Heart left ventricle (tissue), 16 donors: ENCODE measurements around the gene MEGF10. TPM values are rescaled to one million over a fixed set of nuclear protein-coding genes. Genes with fewer than 3 reads are reported as not detected.
"Not testable (repeated sequence)": the region's sequence is repeated elsewhere in the genome, so short reads cannot be mapped to it uniquely, and the experiment has no call there.

ENCODE experiments used
- ATAC-seq, 4 donors: fragments of 200-7000 bp; cut with Tn5 transposase; one replicate each; pipeline ENCODE4 v1.9.1; 2020 to 2022; ENCODE audit warnings: moderate library complexity in 4 of 4, mild to moderate bottlenecking in 3 of 4, moderate number of reproducible peaks in 1 of 4
- DNase-seq, 5 donors: peaks; one replicate each; pipeline ENCODE4 v3.0.0-alpha.2; 2020
- H3K27ac ChIP-seq, 12 donors: fragments of 200-600 bp; sonication (generic) in 4 of 12; one replicate each; pipeline versions ENCODE4 v1.5.0 to v1.8.0; 2016 to 2022; ENCODE audit warnings: mild to moderate bottlenecking in 2 of 12
- H3K27me3 ChIP-seq, 9 donors: fragments of 200-600 bp; sonication (generic) in 2 of 9; one replicate each; pipeline versions ENCODE4 v1.5.1 to v1.8.0; 2016 to 2022; ENCODE audit warnings: mild to moderate bottlenecking in 3 of 9
- H3K36me3 ChIP-seq, 9 donors: fragments of 200-600 bp; sonication (generic) in 2 of 9; one replicate each; pipeline versions ENCODE4 v1.5.0 to v1.8.0; 2018 to 2022; ENCODE audit warnings: mild to moderate bottlenecking in 2 of 9
- H3K4me1 ChIP-seq, 12 donors: fragments of 200-600 bp; sonication (generic) in 4 of 12; one replicate each; pipeline versions ENCODE4 v1.5.0 to v1.8.0; 2016 to 2022; ENCODE audit warnings: mild to moderate bottlenecking in 3 of 12
- H3K4me3 ChIP-seq, 12 donors: fragments of 200-600 bp; sonication (generic) in 4 of 12; one replicate each; pipeline versions ENCODE4 v1.5.0 to v1.8.0; 2017 to 2022; ENCODE audit warnings: mild to moderate bottlenecking in 9 of 12, moderate library complexity in 4 of 12
- H3K9me3 ChIP-seq, 12 donors: fragments of 200-600 bp; sonication (generic) in 4 of 12; one replicate each; pipeline versions ENCODE4 v1.5.0 to v1.8.0; 2016 to 2022; ENCODE audit warnings: mild to moderate bottlenecking in 1 of 12
- POLR2A ChIP-seq, 2 donors: fragments of 450-650 bp; IDR thresholded peaks; one replicate each; pipeline ENCODE4 v1.6.1; 2017; ENCODE audit warnings: antibody characterized with exemption in 2 of 2, mild to moderate bottlenecking in 2 of 2, moderate library complexity in 2 of 2
- WGBS, 4 donors: extraction: QIAGEN DNeasy Blood & Tissue Kit in 2 of 4; methylation state at CpG; one replicate each; pipeline versions ENCODE4 v1.1.5 to v1.1.7; 2013 to 2018; 5-methylcytosine and 5-hydroxymethylcytosine counted together
- intact Hi-C, 10 donors: fragments of 100-400 bp; cut with DNase I; formaldehyde crosslinking; loops; one replicate each; pipeline versions ENCODE4 v1.11.1 to v1.14.2; 2022
- polyA plus RNA-seq, 2 donors: library from polyadenylated mRNA; stranded (reverse); fragments of 200-250 nt; gene quantifications; one replicate each; pipeline ENCODE4 v1.2.3, GENCODE V29; 2013
- total RNA-seq, 9 donors: library from RNA; depleted of rRNA in 2 of 9; stranded (reverse); fragments of >200 nt in 2 of 9; fragmentation: NEBNext Ultra II Directional in 3 of 9; extraction: Animal tissue kit (Norgen Biotek cat#: 25700) in 3 of 9; gene quantifications; one replicate each; pipeline versions ENCODE4 v1.1.0 to v1.2.4, GENCODE V29; 2016 to 2023
- TF ChIP-seq, protein P1 (sequence below), 12 donors: fragments of 200-600 bp; sonication (generic) in 4 of 12; IDR thresholded peaks; one replicate each; pipeline versions ENCODE4 v1.5.0 to v1.8.0; 2018 to 2022; ENCODE audit warnings: antibody characterized with exemption in 12 of 12, mild to moderate bottlenecking in 5 of 12
- donor health status: ischemic (EF 13 %, LVEDD 7.1; RV severe dilation, severe dysfunction).
- donor health status: healthy with polysubstance abuse.
- donor health status: DM: no; HTN: yes; CAD: no.
- donor health status: DM: no; HTN: no; CAD: no.
- donor health status: ischemic (EF 25% LVEDD 6.9; RV normal size, moderate dysfunction).
- donor health status: ischemic (EF 25% LVEDD 5.7; RV mildly dilated, moderate dysfunction).
- donor health status: healthy.
- donor health status: DM: yes; HTN: yes; CAD: no.
- donor health status: ischemic (EF 35%, LVEDD 5.7; RV mildly dilated, moderate dysfunction).
- donor health status: nonischemic (EF 11% LVEDD 7.7; RV severe dilation, severe dysfunction).
- donor health status: DM: yes; HTN: yes; CAD: no.
- donor health status: PGD.
- donor health status: ischemic (EF 29% LVEDD 5.4; RV normal size, mild dysfunction).
- donor health status: nonischemic (EF 23%, LVEDD 6.1; RV moderate dilation, normal function).

Gene MEGF10
- total and polyA plus RNA-seq, 11 donors, result 0.04 to 1.3 (median 0.32) TPM

DNA sequence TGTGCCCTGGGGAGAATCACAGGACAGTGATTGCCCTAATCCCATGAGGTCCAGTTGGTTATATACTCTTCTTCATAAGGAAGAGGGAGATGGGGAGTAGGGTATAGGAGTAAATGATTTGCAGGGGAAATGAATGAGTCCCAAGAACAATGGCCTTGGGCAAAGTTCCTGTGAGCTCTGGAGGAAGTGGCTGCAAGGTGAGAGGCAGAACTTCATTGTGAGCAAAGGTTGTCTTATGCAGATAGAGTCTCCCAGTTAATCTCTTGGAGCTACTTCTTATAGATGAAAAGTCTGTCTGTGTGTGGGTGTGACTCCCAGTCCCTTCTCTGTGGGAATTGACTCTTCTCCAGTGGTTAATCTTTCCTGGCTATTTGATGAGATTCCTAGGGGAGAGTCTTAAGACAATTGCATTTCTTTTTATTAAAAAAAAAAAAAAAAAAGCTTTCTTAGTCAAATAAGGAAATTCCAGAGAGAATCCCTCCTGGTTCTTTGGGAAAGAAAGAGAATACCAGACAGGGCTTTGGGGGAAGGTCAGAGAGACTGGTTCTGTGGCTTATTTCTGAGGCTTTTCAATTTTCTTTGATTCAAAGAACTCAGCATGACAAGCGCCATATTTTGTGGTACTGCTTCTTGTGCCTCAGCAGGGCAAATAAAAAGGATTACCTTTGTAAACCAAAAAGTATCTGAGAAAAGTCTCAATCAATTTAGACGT, 33.6 kb upstream of the MEGF10 start:
- intact Hi-C loops, result no loop called here
- H3K27me3 ChIP-seq, result no peaks in the 10 kb centered on the region
- H3K36me3 ChIP-seq, result no peaks in the 10 kb centered on the region
- no peaks in the 10 kb centered on the region for H3K4me1 ChIP-seq
- H3K4me3 ChIP-seq, result no peak overlapping the region
- WGBS, 4 donors, result 76 to 86% (median 83%) methylated on average over 2 of the region's 2 CpGs
- H3K9me3 ChIP-seq, result peaks cover 0 to 22% (median 11%) of the 10 kb centered on the region in 12 donors
- ATAC-seq (no peak), DNase-seq (no peak)
- TF ChIP-seq POLR2A (IDR thresholded peaks at IDR 0.05), result no peak
- TF ChIP-seq, protein P1, sequence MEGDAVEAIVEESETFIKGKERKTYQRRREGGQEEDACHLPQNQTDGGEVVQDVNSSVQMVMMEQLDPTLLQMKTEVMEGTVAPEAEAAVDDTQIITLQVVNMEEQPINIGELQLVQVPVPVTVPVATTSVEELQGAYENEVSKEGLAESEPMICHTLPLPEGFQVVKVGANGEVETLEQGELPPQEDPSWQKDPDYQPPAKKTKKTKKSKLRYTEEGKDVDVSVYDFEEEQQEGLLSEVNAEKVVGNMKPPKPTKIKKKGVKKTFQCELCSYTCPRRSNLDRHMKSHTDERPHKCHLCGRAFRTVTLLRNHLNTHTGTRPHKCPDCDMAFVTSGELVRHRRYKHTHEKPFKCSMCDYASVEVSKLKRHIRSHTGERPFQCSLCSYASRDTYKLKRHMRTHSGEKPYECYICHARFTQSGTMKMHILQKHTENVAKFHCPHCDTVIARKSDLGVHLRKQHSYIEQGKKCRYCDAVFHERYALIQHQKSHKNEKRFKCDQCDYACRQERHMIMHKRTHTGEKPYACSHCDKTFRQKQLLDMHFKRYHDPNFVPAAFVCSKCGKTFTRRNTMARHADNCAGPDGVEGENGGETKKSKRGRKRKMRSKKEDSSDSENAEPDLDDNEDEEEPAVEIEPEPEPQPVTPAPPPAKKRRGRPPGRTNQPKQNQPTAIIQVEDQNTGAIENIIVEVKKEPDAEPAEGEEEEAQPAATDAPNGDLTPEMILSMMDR (IDR thresholded peaks at IDR 0.05), result no peak
- H3K27ac ChIP-seq, result no peak overlapping the region

DNA sequence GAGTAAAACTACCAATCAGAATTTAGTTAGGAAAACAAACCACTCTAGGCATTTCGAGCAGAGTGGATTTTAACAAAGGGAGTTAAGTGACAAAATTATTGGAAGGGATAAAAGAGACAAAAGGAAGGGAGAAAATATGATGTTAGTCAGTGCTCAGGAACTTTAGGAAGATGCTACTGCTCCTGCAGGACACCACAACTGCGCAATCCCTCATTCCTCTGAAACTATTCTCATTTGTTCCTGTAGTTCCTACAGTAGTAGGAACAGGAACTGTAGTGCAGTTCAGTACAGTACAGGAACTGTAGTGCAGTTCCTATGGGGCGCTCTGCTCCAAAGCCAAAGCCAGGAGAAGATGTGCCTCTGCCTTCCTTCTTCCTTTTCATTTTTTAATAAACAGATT, 29.9 kb upstream of the MEGF10 start:
- DNase-seq, result no peak
- TF ChIP-seq POLR2A (IDR thresholded peaks at IDR 0.05), result no peak
- TF ChIP-seq, protein P1 (IDR thresholded peaks at IDR 0.05), result no peak
- ATAC-seq, result no peak
- no peak overlapping the region for H3K4me3 ChIP-seq
- no peaks in the 10 kb centered on the region for H3K27me3 ChIP-seq
- H3K9me3 ChIP-seq, result peaks cover 0 to 3% (median 0%) of the 10 kb centered on the region in 12 donors
- no peaks in the 10 kb centered on the region for H3K4me1 ChIP-seq
- 84 to 90% (median 87%) methylated on average over 3 of the region's 3 CpGs for WGBS, 4 donors
- intact Hi-C loops, result no loop called here
- H3K36me3 ChIP-seq, result no peaks in the 10 kb centered on the region
- H3K27ac ChIP-seq, result no peak overlapping the region

- H3K4me3 ChIP-seq, intact Hi-C loops, H3K27ac ChIP-seq, H3K27me3 ChIP-seq, DNase-seq, H3K4me1 ChIP-seq, H3K9me3 ChIP-seq, ATAC-seq, H3K36me3 ChIP-seq: not testable (repeated sequence)
- 100% methylated on average over 1 of the region's 1 CpG for WGBS, 4 donors
These were observed 25.1 kb upstream of the MEGF10 start for GRCh38 chr5:127265473-127265872.

GRCh38 chr5:127268342-127268741, 22.3 kb upstream of the MEGF10 start:
- H3K36me3 ChIP-seq, intact Hi-C loops, H3K4me1 ChIP-seq, ATAC-seq, H3K27me3 ChIP-seq, DNase-seq, H3K4me3 ChIP-seq, H3K27ac ChIP-seq: not testable (repeated sequence)
- peaks cover 0 to 16% (median 0%) of the 10 kb centered on the region in 12 donors for H3K9me3 ChIP-seq
- 51 to 57% (median 54%) methylated on average over 6 to 9 of the region's 9 CpGs for WGBS, 4 donors

DNA sequence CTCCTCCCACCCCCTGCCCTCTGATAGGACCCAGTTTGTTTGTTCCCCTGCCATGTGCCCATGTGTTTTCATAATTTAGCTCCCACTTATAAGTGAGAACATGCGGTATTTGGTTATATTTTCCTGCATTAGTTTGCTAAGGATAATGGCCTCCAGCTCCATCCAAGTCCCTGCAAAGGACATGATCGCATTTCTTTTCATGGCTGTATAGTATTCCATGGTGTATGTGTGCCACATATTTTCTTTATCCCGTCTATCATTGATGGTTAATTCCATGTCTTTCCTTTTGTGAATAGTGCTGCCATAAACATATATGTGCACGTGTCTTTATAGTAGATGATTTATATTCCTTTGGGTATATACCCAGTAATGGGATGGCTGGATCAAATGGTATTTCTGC, 19.9 kb upstream of the MEGF10 start:
- H3K27ac ChIP-seq, intact Hi-C loops, H3K4me3 ChIP-seq, ATAC-seq, H3K27me3 ChIP-seq, DNase-seq, H3K4me1 ChIP-seq, H3K36me3 ChIP-seq: not testable (repeated sequence)
- H3K9me3 ChIP-seq, result peaks cover 0 to 16% (median 0%) of the 10 kb centered on the region in 12 donors
- WGBS, 4 donors, result 90 to 92% (median 91%) methylated on average over 4 of the region's 4 CpGs
